ENCODE measurements around the gene SPATA46.

Gene SPATA46

DNA sequence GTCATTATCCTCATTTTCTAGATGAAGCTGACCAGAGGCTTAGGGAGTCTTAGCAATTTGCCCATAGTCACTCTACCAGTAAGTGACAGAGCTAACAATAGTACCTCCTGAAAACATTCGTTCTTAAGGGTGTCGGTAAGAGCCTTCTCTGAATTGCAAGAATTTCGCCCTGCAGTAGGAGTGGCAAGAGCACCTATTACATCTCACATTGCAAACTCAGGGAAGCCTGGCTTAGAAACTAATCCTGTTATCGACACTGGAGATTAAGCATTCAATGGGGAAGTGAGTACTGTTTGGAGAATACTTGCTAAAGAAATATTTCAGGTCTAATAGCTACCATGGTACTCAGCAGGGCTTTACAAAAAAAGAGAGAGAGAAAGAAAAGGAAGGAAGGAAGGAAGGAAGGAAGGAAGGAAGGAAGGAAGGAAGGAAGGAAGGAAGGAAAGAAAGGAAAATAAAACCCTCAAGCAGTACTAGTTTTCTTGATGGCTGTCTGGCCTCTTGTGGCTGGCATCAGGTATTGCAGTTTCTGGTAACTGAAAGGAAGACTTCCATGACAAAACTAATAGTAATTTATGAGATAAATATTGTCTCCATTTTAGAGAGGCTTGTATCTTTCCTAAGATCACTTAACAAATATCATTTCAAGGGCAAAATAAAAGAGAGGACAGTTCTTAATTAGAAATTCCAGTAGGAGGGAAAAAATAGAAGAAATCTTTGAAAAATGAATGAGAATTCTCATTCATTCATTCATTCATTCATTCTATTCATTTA is 15.3 kb upstream of the SPATA46 start:
- H3K9me3 ChIP-seq (ENCODE audit: control insufficient read depth, insufficient read depth, low read length): no peaks in the 10 kb centered on the region
- no peaks in the 10 kb centered on the region for H3K9me2 ChIP-seq (replicated peaks; ENCODE audit: control insufficient read depth, low read length)
- no peaks in the 10 kb centered on the region for H4K20me1 ChIP-seq (ENCODE audit: control insufficient read depth, insufficient read depth, low read depth, low read length)
- H3K79me2 ChIP-seq (ENCODE audit: control insufficient read depth, low read length): no peaks in the 10 kb centered on the region
- H3K4me1 ChIP-seq (ENCODE audit: control insufficient read depth, low read length): no peaks in the 10 kb centered on the region
- no peak overlapping the region for H3K27ac ChIP-seq (ENCODE audit: low read depth, low read length)
- no peaks in the 10 kb centered on the region for H3K36me3 ChIP-seq (ENCODE audit: control insufficient read depth, low read length)
- peaks cover 18% of the 10 kb centered on the region for H3K27me3 ChIP-seq (ENCODE audit: control insufficient read depth, low read length)
- no peak overlapping the region for H3K4me3 ChIP-seq (ENCODE audit: low read length)
- TF ChIP-seq EZH2phosphoT487 (IDR thresholded peaks at IDR 0.05; ENCODE audit: borderline replicate concordance, low read length): no peak
- TF ChIP-seq, protein P1, sequence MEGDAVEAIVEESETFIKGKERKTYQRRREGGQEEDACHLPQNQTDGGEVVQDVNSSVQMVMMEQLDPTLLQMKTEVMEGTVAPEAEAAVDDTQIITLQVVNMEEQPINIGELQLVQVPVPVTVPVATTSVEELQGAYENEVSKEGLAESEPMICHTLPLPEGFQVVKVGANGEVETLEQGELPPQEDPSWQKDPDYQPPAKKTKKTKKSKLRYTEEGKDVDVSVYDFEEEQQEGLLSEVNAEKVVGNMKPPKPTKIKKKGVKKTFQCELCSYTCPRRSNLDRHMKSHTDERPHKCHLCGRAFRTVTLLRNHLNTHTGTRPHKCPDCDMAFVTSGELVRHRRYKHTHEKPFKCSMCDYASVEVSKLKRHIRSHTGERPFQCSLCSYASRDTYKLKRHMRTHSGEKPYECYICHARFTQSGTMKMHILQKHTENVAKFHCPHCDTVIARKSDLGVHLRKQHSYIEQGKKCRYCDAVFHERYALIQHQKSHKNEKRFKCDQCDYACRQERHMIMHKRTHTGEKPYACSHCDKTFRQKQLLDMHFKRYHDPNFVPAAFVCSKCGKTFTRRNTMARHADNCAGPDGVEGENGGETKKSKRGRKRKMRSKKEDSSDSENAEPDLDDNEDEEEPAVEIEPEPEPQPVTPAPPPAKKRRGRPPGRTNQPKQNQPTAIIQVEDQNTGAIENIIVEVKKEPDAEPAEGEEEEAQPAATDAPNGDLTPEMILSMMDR (IDR thresholded peaks at IDR 0.05; ENCODE audit: low read depth, low read length, poor library complexity, severe bottlenecking): peak; percentile 74
- H3K4me2 ChIP-seq (ENCODE audit: low read length): no peak overlapping the region
- H3F3A ChIP-seq (ENCODE audit: control insufficient read depth, insufficient read depth): no peaks in the 10 kb centered on the region

DNA sequence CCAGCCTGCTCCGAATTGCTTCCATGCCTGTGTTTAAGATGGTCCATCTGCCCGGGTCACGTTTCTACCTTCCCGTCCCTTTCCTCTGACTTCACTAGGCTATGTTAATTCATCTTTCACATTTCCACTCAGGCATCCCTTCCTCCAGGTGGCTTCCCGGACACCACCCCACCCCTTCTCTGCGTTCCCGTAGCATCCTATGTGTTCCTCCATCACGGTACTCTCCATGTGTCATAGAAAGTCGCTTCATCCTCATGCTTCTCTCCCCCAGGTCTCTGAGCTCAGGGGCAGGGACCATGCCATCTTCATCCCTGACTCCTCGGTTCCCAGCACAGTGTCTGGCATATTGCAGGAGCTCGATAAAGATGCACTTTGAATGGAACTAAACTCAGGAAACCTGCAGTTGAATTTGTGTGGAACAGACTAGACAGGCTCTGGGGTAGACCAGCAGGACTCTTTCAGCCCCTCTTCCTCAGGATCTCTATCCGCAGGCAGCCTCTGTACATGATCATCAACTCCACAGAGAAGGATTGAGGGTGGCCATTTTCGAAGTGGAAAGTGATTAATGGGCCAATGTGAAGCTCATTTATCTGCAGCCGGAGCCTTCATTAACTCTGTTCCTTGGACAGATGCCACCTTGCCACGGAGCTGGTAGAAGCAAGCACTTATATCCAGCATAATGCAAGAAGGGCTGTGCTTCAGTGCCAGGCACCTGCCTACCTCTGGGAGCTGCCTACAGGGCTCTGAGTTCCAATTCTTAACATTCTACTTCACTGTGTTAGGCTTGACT is 13.9 kb upstream of the SPATA46 start:
- Histone ChIP-seq H3K36me3 (ENCODE audit: control insufficient read depth, low read length) (no peaks in the 10 kb centered on the region), H3K4me2 (ENCODE audit: low read length) (no peak overlapping the region), H3K79me2 (ENCODE audit: control insufficient read depth, low read length) (no peaks in the 10 kb centered on the region), H3K4me3 (ENCODE audit: low read length) (no peak overlapping the region), H4K20me1 (ENCODE audit: control insufficient read depth, insufficient read depth, low read depth, low read length) (no peaks in the 10 kb centered on the region), H3K9me2 (replicated peaks; ENCODE audit: control insufficient read depth, low read length) (no peaks in the 10 kb centered on the region), H3K27me3 (ENCODE audit: control insufficient read depth, low read length) (peaks cover 7% of the 10 kb centered on the region; the same call in 1 of the 2 replicates), H3K27ac (ENCODE audit: low read depth, low read length) (no peak overlapping the region), H3K4me1 (ENCODE audit: control insufficient read depth, low read length) (no peaks in the 10 kb centered on the region), H3K9me3 (ENCODE audit: control insufficient read depth, insufficient read depth, low read length) (no peaks in the 10 kb centered on the region), H3F3A (ENCODE audit: control insufficient read depth, insufficient read depth) (no peaks in the 10 kb centered on the region)
- TF ChIP-seq EZH2phosphoT487 (IDR thresholded peaks at IDR 0.05; ENCODE audit: borderline replicate concordance, low read length): no peak
- TF ChIP-seq, protein P1 (IDR thresholded peaks at IDR 0.05; ENCODE audit: low read depth, low read length, poor library complexity, severe bottlenecking): no peak

DNA sequence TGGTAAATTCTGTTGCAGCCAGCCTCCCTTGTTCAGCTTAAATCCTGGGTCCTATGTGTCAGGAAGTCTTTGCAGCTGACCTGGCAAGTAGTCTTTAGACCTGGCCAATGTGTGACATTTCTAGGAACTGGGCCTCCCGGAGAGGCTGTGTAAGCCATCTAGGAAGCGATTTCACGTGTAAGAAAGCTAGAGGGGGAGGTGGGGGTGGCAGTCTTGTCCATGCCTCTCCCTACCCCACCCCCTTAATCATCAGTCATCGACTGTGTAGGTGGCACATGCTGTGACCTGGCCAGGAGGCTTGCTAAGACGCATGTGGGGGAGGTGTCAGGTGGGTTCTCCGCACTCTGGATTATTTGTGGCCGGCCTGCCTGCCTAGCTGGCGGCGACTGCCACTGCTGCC is 13.3 kb upstream of the SPATA46 start:
- Histone ChIP-seq H3K79me2 (ENCODE audit: control insufficient read depth, low read length) (no peaks in the 10 kb centered on the region), H3K4me3 (ENCODE audit: low read length) (no peak overlapping the region), H4K20me1 (ENCODE audit: control insufficient read depth, insufficient read depth, low read depth, low read length) (no peaks in the 10 kb centered on the region), H3K4me2 (ENCODE audit: low read length) (no peak overlapping the region), H3K9me3 (ENCODE audit: control insufficient read depth, insufficient read depth, low read length) (no peaks in the 10 kb centered on the region), H3F3A (ENCODE audit: control insufficient read depth, insufficient read depth) (no peaks in the 10 kb centered on the region), H3K9me2 (replicated peaks; ENCODE audit: control insufficient read depth, low read length) (no peaks in the 10 kb centered on the region), H3K4me1 (ENCODE audit: control insufficient read depth, low read length) (no peaks in the 10 kb centered on the region), H3K27me3 (ENCODE audit: control insufficient read depth, low read length) (peaks cover 5% of the 10 kb centered on the region; the same call in 1 of the 2 replicates), H3K27ac (ENCODE audit: low read depth, low read length) (no peak overlapping the region), H3K36me3 (ENCODE audit: control insufficient read depth, low read length) (no peaks in the 10 kb centered on the region)
- no peak for TF ChIP-seq EZH2phosphoT487 (IDR thresholded peaks at IDR 0.05; ENCODE audit: borderline replicate concordance, low read length)
- TF ChIP-seq, protein P1 (IDR thresholded peaks at IDR 0.05; ENCODE audit: low read depth, low read length, poor library complexity, severe bottlenecking): no peak
